Measurements from ENCODE around the gene GNPNAT1.
"Not testable (repeated sequence)": the region's sequence is repeated elsewhere in the genome, so short reads cannot be mapped to it uniquely, and the experiment has no call there.

Gene GNPNAT1

DNA sequence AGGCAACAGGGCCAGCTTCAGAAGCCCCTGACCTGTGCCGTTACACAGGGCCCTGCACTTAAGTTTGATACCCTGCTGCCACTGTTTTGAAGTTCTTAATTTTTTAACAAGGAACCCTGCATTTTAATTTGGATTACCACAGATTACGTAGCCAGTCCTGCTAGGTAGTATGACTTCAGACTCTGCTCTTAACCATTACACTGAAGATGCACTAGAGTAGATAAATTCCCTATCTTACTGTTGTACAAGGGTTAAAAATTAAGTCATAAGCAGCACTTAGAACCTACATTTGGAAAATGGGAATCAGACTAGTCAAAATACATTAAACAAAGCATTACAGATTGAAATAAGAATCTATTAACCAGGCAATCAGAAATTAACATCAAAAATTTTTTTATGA, 2.3 kb downstream of the GNPNAT1 start:
- DNase-seq = no peak

DNA sequence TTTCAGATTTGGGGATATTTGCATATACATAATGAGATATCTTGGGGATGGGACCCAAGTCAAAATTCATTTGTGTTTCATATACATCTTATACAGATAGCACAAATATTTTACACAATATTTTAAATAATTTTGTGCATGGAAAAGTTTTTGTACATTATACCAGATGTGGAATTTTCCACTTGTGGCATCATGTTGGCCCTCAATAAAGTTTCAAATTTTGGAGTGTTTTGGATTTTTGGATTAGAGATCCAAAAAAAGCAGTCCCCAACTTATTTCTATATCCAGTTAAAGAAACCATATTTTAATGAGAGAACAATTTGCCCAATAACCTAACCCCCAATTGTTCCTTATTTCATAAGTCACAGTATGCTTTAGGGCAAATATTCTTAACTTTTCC, 4.5 kb downstream of the GNPNAT1 start:
- DNase-seq = no peak

DNA sequence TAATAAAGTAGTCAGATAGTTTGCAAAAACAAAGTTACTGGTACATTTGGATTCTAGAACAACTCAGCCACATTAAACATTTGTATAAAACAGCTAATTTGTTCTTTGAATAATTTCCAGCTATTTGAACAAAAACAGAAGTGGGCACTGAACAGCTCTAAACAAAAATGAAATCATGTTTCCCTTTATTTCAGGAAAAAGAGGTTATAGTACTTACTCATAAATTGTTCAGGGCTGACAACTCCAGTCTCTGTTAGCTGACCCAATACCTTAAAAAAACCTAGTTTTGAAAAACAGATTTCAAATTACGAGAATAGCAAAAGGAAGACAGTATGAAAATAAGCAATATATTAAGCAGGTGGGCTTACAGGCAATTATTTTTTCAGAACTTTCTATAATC, 8.2 kb downstream of the GNPNAT1 start:
- DNase-seq = no peak

DNA sequence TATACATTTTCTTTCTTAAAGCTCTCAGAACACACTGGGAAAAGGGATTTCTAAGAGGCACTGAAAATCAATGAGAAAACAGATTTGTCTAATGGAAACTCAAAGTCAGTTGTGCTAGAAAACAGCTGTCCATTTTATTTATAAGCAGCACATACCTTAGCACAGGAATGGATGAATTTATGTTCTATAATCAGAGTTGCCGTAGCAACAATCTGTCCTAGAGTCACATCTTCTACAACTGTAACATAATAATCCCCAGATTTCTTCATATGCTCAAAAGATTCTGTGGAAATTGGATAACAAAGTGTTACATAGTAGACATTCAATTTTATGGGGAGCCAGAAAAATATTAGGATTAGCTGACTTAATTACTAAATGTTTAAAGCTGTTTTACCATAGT, 9.8 kb downstream of the GNPNAT1 start:
- no peak for DNase-seq

DNA sequence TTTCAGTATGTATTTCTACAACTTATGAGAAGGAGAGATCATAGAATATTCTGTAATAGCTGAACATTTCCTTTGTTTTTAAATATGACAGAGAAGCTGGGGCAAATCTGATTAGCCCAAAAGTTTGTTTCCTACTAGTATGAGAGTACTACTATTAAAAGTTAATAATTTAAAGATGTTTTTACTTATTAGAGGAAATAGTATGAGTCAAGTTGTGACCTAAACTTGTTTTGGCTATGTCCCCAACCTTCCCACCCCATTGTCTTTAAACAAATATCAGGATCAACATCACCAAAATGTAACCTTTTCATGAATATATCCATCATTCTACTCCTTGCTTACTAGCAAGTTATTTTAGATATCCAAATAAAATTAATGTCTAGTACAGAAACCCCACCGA, 10.5 kb downstream of the GNPNAT1 start:
- no peak for DNase-seq

DNA sequence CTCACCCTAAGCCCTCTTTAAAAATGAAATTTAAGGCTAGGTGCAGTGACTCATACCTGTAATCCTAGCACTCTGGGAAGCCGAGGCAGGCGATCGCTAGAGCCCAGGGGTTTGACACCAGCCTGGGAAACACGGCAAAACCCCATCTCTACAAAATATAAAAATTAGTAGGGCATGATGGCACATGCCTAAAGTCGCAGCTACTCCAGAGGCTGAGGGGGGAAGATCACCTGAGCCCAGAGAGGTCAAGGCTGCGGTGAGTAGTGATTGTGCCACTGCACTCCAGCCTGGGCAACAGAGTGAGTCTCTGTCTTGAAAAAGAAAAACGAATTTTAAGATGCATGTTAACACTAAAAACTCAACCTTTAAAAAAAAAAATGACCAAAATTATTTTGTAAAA, 12.7 kb downstream of the GNPNAT1 start:
- no peak for DNase-seq

DNA sequence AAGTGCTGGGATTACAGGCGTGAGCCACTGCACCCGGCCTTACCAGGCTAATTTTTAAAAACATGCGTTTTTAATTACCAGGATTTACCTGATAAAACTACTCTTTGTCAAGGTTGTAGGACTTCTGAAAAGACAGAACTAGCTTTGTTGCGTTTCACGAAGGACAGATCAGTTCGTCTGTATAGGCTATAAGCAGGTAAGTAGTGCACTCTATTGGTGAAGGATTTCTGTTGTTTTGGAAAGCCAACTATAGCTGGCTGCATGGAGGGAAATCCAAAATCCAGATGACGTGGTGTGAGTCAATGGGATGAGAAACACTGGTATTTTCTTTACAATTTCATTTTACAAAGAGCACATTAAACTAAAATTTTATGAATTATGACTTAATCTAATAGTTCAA, 14.6 kb downstream of the GNPNAT1 start:
- no peak for DNase-seq

DNA sequence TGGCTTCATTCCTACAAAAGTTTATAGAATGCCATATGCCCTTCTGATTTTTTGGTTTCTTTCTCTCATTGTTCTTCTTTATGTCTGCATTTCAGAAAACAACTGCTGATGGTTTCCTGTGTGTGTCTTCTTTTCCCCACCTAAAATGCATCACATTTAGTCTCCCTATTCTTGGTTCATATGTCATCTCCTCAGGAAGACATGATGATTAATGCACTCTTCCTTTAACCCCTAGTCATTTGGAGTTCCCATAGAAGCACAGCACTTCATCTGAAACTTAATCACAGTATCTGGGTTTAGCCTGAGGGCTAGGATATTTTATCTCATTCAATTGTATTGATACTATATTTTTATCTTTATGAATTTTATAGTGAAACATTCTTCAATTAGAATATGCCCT, 21.5 kb downstream of the GNPNAT1 start:
- no peak for DNase-seq

DNA sequence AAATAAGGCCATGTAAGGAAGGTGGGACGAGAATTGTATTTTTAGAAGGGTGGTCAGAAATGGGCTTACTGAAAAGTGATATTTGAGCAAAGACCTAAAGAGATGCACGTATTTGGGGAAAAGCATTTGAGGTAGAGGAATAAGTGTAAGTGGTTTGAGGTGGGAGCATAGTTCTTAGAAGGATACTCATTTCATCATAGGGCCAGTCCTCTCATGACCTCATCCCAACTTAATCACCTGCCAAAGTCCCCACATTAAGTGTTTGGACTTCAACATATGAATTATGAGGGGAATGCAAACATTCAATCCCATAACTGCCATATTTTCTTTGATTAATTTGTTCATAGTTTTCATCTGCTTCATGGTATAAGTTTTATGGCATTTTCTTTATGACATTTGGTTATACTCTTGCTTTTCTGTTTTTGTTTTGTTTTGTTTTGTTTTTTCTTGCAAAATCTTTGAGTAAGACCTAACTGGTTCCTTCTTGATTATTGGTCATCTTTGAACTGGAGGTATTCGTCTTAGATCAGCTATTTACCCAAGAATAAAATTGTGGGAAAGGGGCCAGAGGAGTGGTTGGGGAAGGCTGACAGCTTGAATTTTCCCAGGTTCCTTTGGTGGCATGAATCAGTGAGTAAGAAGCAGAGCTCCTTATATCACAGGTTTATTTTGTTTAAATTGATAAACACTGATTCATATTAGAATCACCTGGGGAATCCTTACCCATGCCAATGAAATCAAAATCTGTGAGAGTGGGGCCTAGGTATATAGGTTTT, 24.2 kb downstream of the GNPNAT1 start:
- DNase-seq = no peak

DNA sequence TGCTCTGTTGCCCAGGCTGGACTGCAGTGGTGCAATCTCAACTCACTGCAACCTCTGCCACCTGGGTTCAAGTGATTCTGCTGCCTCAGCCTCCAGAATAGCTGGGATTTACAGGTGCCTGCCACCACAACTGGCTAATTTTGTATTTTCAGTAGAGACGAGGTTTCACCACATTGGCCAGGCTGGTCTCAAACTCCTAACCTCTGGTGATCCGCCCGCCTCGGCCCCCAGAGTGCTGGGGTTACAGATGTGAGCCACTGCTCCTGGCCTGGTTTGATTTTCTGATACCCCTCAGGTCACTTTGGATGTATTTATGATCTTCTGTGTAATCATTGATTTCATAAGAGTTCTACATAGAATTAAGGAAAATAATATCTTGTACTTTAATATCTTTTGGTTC, 28.5 kb downstream of the GNPNAT1 start:
- not testable (repeated sequence) for DNase-seq

DNA sequence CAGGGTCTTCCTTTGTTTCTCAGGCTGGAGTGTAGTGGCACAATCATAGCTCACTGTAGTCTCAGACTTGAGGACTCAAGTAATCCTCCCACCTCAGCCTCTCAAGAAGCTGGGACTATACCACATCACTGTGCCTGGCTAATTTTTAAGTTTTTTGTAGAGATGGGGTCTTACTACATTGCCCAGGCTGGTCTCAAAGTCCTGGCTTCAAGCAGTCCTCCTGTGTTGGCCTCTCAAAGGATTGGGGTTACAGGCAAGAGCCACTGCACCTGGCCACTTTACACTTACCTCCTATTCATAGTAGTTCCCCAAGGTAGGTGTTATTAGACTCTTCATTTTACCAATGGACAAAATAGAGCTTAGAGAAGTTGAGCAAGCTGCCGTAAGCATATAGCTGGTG, 32.3 kb downstream of the GNPNAT1 start:
- no peak for DNase-seq

DNA sequence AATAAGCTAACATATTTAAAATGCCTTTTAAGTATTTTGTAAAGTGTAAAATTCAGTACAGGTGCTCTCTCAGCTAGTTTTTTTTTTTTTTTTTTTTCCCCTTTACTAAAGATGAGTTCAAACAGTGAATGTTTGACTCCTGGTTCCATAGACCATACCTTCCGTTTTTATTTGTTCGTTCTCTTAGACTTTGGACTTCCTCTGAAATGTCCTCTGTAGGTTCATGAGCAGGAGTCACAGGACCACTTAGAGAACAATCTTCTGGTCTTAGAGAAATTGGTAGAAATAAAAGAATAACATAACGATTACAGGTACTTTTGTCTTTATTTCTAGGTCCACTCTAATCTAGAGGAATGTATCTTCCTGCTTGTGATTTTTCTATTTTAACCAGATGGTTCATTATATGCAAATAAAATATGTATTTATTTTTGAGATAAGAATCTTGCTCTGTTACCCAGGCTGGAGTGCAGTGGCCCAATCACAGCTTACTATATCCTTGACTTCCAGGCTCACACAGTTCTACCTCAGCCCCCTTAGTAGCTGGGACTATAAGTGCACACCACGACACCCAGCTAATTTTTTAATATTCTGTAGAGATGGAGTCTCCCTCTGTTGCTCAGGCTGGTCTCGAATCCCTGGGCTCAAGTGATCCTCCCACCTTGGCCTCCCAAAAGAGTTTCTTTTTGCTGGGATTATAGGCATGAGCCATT, 35.6 kb downstream of the GNPNAT1 start:
- no peak for DNase-seq

DNA sequence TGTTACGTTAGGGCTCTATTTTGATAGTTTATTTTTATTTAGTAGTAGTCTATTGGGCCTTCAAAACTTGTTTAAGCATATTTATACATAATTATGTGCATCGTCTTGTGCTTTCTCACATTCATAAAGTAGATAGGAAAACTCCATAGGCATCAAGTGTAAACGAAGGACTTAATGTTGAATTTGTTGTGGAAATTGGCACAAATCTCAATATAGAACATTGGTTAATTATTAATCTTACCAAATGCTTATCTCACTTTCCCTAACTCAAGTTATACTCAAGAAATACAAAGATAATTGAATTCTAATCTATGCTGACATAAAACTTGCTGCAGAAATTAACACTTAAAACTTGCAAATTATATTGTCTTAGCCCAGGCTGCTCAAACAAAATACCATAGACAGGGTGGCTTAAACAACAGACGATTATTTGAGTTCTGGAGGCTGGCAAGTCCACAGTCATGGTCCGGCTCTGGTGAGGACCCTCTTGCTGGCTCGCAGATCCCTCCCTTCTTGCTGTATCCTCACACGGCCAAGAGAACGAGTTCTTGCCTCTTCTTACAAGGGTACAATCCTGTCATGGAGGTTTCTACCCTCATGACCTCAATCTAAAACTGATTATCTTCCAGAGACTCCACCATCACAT, 42.6 kb downstream of the GNPNAT1 start:
- no peak for DNase-seq

DNA sequence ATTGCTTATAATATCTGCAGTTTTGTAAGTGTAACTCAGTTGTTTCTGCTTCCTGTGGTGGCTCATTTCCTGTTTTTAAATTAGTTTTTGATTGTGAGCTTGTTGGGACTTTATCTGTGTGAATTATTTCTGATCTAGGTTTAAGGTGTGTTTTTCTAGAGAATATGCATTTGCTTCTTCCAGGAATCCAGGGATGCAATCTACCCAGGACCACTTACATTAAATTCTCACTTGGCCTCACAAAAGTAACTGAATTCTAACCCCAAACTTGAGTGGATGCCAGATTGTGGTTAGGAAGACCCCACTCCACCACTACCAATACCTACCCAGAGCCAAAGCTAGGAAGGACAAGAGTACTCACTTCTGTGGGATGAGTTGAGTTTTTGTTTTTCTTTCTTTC, 49.5 kb downstream of the GNPNAT1 start:
- DNase-seq = no peak

DNA sequence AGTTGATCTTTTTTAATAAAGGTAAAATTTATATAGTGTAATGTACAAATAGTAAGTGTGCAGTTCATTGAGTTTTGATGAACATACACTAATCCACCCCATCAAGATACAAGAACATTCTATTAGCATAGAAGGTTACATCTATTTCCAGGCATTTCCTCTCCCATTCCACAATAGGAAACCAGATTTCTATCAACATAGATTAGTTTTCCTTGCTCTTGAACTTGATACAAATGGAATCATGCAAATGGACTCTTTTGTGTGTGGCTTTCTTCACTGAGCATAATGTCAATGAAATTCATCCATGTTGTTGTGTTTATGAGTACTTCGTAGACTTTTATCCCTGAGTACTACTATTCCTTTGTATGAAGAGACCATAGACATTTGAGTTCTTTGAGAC, 50.7 kb downstream of the GNPNAT1 start:
- no peak for DNase-seq

DNA sequence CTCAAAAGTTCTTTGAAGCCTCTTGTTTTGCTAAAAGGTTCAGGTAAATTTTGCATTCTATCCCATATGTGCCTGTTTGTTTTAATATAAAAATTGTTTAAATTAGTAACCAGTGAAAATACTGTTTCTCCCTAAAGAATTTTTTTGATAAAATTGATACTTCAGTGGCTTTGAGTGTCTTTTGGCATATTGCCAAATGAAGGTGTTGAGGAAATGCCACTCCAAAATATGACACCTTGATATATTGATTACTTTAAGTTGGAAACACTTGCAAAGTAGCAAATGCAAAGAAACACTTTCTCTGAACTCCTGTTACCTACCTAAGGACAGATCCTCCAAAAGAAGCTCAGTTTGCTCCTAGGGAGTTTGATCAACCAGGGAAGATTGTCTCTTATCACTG, 53.0 kb downstream of the GNPNAT1 start:
- DNase-seq = no peak

DNA sequence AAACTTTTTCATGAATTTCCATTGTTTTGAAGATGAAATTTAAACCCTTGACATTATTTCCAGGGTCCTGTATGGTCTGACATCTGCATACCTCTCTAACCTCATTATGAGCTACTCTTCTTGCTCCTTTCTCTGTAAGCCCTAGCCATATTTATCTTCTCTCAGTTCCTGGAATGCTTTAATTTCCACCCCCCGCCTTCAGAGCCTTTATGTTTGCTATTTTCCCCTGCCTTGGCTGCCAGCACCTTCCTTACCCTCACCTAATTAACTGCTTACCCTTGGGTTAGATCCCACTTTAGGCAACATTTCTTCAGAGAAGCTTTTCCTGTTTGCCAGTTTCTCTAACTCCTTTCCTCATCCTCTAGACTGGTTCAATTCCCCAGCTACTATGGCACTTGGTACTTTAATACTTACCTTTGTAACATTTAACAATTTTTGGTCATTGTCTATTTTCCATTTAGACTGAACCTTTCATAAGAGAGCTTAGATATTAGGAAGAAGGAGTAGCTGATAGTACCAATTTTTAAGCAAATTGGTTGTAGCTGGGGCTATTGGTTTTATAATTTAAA, 55.4 kb downstream of the GNPNAT1 start:
- no peak for DNase-seq

DNA sequence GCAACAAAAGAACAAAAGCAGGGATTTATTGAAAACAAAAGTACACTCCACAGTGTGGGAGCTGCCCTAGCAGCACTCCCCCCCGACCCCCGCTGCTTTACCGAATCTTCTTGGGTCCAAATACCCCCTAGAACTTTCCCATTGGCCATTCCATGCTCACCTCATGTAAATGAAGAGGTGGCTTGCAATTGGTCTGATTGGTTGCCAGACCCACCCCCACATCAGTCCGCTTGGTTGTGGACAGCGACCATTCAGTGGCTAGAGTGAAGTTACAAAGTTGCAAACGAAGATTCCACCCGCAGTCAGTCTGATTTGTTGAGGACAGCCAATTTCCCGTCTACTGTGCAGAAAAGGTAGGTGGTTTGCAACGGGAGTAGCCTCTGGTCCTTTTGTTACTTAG, 57.6 kb downstream of the GNPNAT1 start:
- no peak for DNase-seq

DNA sequence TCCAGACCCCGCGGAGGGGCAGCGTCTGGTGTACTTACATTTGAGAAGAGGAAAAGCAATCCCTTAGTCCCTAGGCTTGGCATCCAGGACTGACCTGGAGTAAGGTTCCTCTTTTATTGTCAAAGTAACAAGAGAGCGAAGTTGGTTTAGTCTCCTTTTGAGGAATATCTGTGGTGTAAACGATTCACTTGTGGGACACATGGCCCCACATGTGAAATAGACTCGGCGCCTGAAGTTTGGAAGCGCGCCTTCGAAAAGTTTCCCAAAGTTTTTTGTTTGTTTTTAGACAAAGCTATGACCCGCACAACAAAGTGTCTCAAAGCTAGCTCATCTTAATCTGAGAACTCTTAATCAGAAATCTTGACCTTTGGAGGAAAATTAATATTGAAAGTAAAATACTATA, 60.7 kb downstream of the GNPNAT1 start:
- no peak for DNase-seq

DNA sequence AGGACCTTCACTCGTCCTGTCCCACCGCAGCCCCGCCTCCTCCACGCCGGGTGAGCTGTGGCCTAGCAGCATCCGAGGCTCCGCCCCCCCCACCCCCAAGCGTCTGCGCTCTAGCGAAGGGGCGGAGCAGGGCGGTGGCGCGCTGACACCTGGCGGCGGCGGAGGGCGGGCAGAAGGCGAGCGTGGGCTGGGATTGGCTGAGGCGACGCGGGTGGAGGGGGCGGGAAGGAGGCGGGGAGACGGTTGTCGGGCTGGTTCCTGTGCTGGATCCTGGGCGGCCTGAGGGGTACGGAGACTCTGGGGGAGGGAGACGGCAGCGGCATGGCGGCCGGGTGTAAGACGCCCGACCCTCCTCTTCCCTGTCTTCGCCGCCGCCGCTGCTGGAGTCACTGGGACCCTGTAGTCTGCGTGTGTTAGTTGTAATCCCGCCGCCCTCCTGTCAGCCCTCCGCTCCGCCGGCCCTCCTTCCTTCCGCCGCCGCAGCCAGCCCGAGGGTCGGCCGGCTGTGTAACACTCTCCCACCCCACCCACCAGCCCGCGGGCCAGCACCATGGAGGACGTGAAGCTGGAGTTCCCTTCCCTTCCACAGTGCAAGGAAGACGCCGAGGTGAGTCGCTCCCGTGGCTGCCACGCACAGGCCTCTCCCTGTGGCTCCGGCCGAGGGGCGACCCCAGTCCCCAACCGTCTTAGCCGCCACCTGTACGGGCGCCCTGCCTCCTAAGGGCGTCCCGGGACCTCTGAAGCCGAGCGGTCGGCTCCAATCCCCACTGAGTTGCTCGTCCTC, 61.3 kb downstream of the GNPNAT1 start, which contains the start of gene STYX:
Gene STYX (plus strand): TSS at position 242 of the 784 bp plus-strand sequence. CDS start 309 bp downstream, at position 551.
- peak; percentile 95 for DNase-seq

DNA sequence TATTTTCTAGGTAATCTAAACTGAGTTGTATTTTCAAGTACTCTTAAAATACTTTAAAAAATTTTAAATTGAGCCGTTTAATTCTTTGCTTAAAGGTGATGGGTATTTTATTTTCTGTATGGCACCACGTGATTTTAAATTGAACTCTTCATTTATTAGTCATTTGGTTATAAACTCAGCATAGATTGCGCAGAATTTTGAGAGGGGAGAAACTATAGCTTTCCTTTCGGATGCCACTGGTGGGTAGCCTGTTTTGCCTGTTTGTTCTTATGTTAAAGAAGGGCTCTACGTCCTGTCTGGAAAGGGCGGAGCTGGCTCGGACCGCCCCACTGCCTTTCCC, 61.9 kb downstream of the GNPNAT1 start:
- DNase-seq = no peak

DNA sequence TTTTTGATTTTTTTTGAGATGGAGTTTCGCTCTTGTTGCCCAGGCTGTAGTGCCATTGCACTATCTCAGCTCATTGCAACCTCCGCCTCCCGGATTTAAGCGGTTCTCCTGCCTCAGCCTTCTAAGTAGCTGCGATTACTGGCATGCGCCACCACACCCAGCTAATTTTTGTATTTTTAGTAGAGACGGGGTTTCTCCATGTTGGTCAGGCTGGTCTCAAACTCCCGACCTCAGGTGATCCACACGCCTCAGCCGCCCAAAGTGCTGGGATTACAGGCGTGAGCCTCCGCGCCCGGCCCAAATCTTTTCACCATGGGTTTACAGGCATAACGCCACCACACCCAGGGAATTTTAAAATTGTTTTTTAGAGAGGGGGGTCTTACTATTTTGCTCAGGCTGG, 62.4 kb downstream of the GNPNAT1 start:
- not testable (repeated sequence) for DNase-seq

DNA sequence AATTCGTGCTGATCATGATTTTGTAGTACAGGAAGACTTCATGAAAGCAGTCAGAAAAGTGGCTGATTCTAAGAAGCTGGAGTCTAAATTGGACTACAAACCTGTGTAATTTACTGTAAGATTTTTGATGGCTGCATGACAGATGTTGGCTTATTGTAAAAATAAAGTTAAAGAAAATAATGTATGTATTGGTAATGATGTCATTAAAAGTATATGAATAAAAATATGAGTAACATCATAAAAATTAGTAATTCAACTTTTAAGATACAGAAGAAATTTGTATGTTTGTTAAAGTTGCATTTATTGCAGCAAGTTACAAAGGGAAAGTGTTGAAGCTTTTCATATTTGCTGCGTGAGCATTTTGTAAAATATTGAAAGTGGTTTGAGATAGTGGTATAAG, 63.9 kb downstream of the GNPNAT1 start:
- not testable (repeated sequence) for DNase-seq
